Stimulated activated CD4-positive, alpha-beta T cell treated with anti-CD3 and anti-CD28 coated beads, Interleukin-2, amount 100 ng/mL, for 24 hours (primary cell): ENCODE data around the gene ZNF236.
"Not testable (repeated sequence)": the region's sequence is repeated elsewhere in the genome, so short reads cannot be mapped to it uniquely, and the experiment has no call there.

Experiments used
- DNase-seq, 2 donors: peaks; one replicate each; pipeline ENCODE4 v3.0.0-alpha.2; 2020

The ZNF236 gene

DNA sequence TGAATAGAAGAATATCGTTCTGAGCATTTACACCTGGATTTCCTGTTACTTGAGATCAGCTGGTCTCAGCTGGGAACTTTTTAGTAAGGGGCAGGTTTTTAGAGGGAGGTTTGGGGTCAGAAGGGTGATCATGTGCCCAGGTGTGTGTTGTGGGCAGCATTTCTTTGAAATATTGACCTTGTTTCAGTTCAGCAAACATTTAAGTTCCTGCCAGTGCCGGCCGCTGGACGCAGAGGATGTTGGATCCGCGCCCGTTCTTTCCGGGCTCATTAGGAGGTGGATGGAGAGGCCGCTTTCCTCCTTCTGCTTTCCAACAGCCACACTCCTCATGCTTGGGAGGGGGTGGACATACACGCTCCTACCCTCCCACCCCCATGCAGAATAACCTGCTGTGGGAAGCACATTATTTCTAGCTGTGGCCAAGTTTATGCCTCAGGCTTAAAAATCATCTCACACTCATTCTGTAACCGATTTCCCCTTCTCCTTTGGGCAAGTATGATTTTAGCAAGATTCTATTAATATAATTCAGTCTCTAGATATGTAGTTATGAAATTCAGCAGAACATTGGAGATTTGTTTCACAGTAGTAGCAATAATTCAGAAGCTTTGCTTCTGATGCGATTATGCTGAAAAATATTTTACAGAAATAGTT lies 131.4 kb downstream of the ZNF236 start:
- no peak for DNase-seq

DNA sequence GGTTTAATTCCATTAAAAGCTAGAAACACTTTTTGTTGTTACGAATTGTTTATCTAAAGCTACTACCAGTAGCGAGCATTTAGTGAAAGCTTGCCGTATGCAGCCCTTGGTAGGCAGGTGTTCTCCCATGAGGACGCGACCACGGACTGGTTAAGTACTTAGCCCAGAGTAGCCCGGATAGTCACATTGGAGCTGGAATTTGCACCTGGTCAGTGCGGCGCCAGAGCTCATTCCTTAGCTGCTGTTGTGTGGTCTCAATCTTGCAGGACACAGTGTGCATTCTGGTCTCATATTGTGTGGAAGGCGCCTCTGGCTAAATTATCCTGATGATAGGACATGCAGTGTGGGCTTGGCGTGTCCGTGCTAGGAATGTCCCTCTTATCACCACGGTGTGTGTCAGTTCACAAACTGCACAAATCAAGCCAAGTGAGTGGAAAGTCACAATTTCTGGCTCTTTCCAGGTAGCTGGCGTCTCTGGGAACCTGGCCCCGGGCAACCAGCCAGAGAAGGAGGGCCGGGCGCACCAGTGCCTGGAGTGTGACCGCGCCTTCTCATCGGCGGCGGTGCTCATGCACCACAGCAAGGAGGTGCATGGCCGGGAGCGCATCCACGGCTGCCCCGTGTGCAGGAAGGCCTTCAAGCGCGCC lies 133.3 kb downstream of the ZNF236 start:
- no peak for DNase-seq

DNA sequence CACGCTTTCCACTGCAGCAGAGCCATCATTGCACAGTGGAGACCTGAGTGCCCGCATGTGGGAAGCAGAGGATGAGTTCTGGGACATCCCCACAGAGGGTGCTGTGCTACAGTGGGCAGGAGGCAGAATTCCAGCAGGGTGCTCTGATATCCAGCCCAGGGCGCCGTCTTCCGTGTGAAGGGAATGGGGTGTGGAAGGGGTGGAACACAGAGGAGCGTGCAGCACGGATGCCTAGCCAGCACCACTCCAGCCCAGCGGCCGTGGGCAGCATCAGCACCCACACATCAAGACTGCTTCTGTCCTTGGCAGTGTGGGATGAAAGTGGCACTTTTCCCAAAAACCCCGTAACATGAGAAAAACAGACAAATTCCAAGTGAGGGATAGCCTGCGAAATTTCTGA lies 134.3 kb downstream of the ZNF236 start:
- no peak for DNase-seq

DNA sequence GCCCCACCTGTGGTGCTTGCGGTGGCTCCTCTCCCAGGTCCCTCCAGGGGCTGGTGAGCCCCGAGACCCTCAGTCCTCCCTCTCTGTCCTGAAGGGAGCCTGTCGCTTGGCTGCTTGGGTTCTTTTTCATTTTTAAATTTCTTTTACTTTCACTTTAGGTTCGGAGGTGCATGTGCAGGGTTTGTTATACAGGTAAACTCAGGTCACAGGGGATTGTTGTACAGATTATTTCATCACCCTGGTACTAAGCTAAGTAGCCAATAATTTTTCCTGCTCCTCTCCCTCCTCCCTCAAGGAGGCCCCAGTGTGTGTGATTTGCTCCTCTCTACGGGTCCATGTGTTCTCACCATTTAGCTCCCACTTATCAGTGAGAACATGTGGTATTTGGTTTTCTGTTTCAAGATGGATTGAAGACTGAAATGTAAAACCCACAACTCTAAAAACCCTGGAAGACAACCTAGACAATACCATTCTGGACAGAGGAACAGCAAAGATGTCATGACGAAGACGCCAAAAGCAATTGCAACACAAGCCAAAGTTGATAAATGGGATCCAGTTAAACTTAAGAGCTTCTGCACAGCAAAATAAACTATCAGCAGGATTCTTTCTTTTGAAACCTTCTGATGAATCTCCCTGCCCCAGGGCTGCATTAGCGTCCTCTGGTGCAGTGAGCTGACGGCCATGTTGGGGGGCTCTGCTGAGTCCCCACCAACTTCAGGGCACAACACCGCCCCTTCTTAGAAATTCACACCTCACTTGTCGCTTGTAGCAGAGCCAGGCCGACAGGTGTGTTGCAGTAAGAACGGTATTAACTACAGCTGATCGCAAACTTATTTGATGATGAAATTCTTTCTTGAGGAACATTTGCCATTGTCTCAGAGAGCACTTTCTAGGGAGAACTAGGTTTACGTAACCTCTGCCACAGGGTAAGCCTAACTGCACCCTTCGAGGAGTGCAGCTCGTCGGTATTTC lies 135.3 kb downstream of the ZNF236 start:
- DNase-seq = no peak

DNA sequence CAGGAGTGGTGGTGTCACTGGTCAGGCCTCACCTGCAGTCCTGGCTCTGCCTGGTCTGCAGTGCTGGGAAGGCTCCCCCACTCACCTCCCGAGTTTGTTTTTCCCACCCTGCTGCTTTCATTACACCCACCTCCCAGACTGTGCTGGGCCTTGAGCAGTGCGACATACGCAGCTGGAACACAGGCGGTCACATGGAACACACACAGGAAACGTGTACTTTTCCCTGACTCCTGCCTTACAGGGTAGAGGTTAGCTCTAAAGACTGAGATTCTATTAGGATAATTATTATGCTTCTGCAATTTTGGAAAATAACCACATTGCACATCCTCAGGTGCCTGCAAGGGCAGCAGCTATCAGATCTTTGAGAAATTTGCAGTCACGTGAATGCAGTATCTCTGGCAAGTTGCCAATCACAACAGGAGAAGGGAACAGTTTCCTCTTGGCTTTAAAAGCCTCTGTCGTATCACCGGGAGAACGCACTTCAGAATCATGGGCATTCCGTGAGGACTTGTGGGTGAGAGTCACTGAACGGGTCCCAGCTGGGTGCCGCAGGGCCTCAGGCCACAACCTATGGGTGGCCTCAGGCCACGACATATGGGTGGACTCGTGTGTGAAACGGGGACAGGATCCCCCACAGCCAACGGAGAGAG lies 136.5 kb downstream of the ZNF236 start:
- no peak for DNase-seq

DNA sequence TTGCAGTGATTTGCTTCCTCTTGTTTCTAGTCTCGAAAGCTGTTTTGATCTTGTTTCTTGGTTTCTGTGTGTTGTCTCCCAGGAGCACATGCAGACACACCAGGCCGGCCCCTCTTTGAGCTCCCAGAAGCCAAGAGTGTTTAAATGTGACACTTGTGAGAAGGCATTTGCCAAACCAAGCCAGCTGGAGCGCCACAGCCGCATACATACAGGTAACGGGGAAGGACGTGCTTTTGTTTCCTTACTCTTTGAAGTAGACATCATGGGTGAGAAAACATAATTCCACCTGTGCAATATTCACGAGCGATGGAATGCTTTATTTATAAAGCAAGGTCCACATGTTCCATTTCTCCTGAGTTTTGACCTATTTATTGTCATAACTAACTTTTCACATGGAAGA lies 137.2 kb downstream of the ZNF236 start:
- DNase-seq = no peak

DNA sequence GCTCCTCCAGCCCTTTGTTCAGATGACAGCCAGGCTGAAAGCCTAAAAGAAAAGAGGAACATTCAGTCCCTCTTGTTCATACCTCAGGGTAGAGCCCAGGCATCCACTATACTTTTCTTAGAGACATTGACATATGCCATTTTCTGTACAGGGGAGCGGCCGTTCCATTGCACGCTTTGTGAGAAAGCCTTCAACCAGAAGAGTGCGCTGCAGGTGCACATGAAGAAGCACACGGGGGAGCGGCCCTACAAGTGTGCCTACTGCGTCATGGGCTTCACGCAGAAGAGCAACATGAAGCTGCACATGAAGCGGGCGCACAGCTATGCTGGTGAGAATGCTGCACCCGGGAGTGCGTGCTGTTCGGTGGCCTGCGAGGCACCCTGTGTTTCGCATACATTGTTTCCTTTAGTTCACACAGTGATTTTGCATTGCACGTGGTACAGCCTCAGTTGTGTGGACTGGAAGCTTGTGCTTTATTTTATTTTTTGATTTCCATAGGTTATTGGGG lies 138.2 kb downstream of the ZNF236 start:
- no peak for DNase-seq

DNA sequence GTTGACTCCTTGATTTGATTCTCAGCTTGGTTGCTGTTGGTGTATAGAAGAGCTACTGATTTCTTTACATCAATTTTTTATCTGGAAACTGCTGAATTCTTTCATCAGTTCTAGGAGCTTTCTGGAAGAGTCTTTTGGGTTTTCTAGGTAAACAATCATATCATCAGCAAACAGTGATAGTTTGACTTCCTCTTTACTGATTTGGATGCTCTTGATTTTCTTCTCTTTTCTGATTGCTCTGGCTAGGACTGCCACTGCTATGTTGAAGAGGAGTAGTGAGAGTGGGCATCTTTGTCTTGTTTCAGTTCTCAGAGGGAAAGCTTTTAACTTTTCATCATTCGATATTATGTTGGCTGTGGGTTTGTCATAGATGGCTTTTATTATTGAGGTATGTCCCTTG lies 140.5 kb downstream of the ZNF236 start:
- DNase-seq = no peak

DNA sequence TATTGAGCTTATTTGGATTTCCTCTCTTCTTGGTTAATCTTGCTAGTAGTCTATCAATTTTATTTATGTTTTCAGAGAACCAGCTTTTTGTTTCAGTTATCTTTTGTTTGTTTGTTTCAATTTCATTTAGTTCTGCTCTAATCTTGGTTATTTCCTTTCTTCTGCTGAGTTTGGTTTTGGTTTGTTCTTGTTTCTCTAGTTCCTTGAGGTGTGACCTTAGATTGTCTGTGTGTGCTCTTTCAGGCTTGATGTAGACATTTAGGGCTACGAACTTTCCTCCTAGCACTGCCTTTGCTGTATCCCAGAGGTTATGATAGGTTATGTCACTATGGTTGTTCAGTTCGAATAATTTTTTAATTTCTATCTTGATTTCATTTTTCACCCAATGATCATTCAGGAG lies 141.6 kb downstream of the ZNF236 start:
- no peak for DNase-seq

DNA sequence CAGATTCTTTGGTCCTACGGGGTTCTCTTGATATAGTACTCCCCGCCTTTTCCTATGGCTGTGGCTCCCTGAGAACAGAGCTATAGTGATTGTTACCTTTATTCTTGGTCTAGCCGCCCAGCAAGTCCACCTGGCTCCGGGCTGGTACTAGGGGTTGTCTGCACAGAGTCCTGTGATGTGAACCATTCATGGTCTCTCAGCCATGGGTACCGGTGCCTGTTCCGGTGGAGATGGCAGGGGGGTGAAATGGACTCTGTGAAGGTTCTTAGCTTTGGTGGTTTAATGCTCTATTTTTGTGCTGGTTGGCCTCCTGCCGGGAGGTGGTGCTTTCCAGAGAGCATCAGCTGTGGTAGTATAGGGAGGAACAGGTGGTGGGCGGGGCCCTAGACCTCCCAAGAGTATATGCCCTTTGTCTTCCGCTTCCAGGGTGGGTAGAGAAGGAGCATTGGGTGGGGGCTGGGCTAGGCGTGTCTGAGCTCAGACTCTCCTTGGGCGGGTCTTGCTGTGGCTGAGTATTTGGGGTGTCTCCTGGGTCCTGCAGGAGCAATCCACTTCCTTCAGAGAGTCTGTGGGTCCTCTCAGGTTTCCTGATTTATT lies 143.3 kb downstream of the ZNF236 start:
- DNase-seq = not testable (repeated sequence)

DNA sequence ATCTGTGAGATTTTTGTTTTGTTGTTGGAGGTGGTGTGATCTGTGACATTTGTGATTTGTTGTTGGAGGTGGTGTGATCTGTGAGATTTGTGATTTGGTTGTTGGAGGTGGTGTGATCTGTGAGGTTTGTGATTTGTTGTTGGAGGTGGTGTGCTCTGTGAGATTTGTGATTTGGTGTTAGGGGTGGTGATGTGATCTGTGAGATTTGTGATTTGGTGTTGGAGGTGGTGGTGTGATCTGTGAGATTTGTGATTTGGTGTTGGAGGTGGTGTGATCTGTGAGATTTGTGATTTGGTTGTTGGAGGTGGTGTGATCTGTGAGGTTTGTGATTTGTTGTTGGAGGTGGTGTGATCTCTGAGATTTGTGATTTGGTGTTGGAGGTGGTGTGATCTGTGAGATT lies 144.9 kb downstream of the ZNF236 start:
- DNase-seq = not testable (repeated sequence)

DNA sequence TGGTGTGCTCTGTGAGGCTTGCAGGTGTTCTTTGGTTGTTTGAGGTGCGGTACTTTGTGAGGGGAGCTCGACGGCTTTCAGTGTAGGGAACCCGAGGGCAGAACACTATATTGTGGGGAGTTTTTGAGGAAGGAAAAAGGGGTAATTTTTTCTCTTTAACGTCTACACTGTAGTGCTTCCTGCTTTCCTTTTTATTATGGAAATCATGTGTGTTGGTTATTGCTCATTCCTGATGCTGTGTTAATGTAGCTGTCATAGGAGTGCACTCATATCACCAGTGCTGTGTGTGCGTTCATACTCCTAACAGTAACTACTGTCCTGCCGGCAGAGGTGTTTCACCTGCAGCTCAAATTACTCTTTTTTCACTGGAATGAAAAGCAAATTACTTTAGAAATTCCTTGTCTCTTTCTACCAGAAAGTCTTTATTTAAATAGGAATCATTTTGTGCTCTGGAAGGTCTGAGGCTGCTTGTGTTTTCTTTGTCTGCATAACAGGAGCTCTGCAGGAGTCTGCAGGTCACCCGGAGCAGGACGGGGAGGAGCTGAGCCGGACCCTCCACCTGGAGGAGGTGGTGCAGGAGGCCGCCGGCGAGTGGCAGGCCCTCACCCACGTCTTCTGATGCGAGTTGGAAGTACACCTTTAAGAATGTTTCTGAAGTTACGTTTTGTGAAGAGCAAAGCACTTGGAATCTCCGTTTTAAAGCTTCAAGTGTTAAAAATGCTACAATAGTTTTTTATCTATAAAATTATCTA lies 145.5 kb downstream of the ZNF236 start:
- DNase-seq = no peak

DNA sequence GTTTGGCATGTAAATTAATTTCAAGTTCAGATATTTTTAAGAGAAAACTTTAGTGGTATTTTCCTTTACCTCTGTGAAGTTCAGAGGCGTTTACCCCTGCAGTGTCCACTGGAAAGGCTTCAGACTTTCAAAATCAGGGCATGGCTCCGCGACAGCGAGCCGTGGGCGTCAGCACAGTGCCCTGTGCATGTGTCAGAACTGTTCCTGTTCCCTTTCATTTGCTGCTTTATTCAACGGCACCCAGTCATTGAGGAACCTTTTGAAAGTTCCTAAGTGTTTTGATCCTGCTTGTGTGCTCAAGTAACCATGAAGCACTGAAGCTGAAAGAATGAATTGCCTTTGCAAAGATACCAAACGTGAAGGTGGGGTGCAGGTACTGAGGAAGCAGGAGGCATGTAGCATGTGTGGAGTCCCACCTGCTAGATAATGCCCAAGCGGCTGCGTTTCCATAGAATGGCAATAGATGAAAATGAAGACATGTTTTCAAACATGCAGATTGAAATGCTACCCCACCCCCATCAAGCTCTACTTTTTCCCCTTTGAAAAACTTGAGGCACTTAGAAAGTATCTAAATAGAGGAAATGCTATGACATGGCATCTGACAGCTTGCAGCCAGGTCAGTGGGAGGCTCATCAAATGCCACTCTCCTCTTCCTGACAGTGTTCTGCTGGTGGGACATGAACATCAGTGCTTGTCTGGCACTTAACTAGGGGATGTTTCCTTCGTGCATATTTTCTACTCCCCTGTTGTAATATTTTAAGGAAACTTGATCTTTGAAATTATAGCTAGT lies 148.6 kb downstream of the ZNF236 start:
- DNase-seq = no peak

DNA sequence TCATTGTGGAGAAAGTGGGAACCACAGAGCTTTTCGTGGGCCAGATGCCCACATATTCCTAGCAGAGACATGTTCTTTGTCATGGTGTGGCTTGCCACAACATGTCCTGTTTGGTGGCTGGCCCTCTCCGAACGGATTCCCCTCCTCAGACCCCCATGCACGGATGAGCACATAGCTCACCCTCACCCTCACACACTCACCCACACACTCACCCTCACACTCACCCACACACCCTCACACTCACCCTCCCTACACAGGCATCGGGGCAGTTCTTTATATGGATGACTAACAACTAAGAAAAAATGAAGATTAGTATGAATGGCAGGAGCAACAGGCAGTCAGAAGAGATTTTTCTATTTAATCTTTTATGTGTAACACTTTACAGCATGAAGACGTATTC lies 149.9 kb downstream of the ZNF236 start:
- DNase-seq = no peak

DNA sequence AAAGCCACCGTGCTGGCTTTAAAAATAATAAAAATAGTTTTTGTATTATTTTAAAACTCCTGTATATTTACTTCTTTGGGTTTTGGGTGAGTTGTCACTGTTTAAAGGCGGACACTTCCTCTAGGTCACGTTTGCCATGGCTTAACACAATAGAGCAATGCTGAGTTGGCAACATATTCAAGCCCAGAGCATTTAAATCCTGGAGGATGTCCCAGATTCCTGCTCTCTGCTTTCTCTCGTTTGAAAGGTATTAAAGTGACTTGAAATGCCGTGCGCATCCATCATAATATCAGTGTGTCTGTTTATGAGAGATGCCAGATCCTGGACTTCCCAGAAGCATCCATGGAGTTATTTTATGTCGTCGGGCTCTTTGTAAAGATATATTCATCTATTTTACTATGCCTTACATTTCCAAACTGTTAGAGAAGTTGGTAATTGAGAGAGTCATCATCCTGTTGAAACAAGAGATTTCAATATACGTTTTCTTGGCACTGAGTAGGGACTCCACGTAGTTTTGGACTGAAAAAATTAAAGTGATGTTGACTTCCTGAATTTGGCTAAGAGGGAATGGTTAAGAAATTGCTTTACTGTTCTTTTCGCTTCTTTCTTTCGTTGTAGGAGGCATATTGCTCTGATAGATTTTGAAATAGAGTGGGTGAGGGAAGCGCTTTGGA lies 150.6 kb downstream of the ZNF236 start:
- DNase-seq = no peak

DNA sequence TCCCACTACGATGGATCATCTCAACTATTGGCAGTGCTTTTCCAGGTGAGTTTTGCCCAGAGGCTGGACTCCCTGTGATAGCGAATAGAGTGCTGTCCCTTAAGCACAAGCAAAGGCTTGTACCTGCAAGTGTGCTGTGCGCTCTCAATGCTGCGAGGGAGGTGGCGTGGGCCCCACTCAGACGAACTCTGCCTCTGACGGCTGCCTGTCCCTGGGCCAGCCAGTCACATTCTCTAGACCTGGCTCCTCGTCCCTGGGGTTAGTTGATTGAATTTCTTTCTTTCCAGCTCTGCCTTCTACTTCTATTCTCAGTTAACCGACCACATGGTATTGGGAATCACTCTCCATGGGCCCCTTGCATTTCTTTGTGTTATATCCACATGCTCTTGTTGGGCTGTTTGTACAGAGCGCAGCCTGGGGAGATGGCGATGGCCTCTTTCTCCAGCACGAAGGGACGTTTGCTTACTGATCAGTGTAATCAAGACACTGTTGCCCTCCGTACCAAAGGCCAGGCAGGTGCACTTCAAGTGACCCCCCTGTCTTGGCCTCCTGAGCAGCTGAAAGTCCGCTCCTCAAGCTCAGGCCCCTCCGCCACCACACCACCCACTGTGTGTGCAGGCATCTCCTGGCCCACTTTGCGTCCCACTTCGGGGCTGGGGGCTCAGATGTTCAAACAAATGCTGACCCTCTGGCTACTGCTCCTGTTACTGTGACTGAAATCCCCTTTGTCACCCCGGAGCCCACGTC lies 151.3 kb downstream of the ZNF236 start:
- DNase-seq = no peak

DNA sequence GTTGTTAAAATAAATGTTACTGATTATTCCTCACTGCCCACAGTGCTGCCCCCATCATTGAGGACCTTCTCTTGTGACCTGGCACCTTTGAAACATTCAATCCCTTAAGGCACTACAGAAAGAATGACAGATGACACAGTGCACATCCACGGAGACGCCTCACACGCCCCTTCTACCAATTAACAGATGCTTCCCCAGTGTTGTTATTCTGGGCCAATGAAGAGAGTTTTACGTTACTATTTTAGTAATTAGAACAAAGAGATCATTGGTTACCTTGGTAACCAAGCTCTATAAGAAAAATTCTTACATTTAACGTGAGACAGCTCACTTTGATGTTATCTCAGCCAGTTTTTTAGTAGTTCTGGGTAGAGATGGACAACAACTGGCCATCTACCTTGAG lies 152.0 kb downstream of the ZNF236 start:
- DNase-seq = no peak

DNA sequence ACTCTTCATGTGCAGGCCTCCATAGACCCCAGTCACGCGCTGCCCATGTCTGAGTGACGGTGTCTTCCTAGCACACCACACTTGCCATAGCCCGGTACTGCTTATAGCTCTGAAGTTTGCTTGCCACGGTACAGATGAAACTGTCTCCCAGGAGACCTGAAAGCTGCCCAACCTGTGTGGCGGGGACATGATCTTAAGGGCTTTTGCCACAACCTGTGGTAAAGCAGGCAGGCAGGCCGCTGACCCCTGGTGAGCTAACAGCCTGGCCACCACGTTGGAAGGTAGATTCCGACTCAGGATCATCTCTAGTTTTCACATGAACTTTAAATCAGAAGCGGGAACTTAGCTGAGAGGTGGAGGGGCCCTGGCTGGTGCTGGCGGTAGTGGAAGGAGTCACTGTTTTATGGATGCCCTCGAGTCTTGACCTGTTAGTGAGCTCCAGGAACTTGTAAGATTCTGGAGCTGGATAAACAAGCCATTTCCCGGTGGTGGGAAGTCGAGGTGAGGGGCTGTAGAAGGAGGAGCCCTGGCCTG lies 153.3 kb downstream of the ZNF236 start:
- DNase-seq = no peak

DNA sequence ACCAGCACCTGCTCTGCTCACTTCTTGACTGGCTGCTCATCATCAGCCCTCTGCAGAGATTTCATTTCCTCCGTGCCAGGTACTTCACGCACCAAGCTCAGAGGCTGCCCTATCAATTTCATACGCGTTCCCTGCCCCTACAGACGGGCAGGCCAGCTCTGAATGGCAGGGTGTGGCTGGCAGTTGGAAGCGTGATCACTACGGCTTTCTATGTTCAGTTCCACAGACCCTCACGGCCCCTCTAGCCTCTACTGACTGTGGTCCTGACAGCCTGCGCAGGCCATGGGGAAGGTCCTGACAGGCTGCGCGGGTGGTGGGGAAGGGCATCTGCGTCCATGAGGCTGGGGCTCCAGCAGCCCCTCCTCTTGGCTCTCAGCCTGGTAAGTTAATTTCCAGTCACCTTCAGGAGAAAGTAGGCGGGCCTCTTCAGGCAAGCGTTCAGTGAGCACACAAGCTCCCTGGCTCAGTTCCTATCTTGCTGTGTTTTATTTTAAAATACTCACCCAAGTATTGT lies 154.8 kb downstream of the ZNF236 start:
- DNase-seq = no peak
